ENCODE results near the gene SMIM44. TPM values are rescaled to one million over a fixed set of nuclear protein-coding genes. Genes with fewer than 3 reads are reported as not detected.

SMIM44 gene
- total RNA-seq, 1 donor from 2014 or later, result not detected

DNA sequence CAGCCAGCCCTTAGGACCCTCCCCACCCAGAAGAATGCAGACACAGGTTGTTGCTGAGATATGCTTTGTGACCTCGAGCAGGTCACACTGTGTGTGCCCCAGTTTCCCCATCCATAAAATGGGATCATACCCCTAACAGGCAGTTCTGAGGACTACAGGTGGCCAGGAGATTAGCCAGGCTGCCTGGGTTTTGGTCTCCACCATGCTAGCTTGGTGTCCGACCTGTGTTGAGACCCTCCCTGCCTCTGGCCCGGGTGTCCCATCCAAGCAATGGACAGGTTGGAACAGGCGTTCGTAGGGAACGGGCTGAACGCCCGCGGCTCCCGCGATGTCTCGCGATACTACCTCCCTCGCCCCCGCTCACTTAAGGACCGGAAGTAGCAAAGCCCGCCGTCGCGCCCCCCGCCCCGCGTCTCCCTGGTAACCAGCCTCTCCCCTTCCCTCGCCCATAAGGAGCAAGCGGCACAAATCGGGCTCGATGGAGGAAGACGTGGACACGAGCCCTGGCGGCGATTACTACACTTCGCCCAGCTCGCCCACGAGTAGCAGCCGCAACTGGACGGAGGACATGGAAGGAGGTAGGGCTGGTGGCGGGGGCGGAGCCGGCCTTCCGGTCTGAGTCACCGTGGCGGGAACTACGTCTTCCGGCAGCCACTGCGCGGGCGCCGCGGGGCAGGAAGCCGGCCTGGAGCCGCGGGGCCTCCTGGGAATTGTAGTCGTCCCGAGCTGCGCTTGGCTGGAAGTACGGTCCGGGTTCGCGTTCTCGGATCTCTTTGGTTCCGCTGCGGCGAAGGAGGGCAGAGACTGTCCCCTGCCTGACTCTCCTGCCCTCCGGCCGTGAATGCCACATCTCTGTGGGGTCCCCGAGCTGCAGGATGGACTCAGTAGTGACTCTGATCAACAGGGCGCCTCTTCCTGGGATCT is 48.3 kb downstream of the SMIM44 start:
- DNase-seq (ENCODE audit: low read depth) (peak; percentile 86), FAIRE-seq (no peak)
- TF ChIP-seq, protein P1, sequence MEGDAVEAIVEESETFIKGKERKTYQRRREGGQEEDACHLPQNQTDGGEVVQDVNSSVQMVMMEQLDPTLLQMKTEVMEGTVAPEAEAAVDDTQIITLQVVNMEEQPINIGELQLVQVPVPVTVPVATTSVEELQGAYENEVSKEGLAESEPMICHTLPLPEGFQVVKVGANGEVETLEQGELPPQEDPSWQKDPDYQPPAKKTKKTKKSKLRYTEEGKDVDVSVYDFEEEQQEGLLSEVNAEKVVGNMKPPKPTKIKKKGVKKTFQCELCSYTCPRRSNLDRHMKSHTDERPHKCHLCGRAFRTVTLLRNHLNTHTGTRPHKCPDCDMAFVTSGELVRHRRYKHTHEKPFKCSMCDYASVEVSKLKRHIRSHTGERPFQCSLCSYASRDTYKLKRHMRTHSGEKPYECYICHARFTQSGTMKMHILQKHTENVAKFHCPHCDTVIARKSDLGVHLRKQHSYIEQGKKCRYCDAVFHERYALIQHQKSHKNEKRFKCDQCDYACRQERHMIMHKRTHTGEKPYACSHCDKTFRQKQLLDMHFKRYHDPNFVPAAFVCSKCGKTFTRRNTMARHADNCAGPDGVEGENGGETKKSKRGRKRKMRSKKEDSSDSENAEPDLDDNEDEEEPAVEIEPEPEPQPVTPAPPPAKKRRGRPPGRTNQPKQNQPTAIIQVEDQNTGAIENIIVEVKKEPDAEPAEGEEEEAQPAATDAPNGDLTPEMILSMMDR (IDR thresholded peaks at IDR 0.05; ENCODE audit: insufficient read depth, low read length, severe bottlenecking), result no peak
- Histone ChIP-seq H3K36me3 (ENCODE audit: control insufficient read depth, insufficient read depth, low read length) (peaks cover 27% of the 10 kb centered on the region), H3K4me3 (ENCODE audit: low read depth, low read length) (peak overlapping the region; percentile 47), H3K27me3 (ENCODE audit: control insufficient read depth, insufficient read depth, low read length) (no peaks in the 10 kb centered on the region)

DNA sequence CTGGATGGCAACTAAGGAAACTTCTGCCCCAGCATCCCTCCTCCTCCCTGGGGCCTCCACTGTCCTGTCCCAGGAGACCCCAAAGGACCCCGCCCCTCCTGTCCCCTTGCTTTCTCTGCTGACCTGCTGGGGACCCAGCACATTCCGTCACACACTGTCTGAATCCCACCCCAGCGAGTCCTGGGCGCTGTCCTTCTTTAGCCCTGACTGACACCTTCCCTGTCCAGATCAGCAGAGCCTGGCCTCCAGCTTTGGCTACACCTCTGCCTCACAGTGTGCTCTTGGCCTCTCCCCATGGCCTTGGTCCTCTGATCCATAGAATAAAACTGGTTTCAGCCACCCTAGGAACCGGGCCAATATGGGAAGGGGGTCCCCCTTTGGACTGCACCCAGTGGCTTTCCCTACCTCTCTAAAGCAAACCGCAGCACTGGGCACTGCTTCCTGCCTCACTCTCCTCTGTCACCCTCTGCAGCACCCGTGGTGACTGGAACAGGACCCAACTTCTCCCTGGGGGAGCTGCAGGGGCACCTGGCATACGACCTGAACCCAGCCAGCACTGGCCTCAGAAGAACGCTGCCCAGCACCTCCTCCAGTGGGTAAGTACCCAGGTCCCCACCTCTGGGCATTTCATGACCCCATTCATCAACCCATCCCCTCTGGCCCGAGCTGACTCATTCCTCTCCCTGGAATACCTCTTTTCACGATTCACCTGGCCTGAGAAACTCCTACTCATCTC is 49.3 kb downstream of the SMIM44 start:
- DNase-seq (ENCODE audit: low read depth) (no peak), FAIRE-seq (no peak)
- Histone ChIP-seq H3K27me3 (ENCODE audit: control insufficient read depth, insufficient read depth, low read length) (no peaks in the 10 kb centered on the region), H3K4me3 (ENCODE audit: low read depth, low read length) (no peak overlapping the region), H3K36me3 (ENCODE audit: control insufficient read depth, insufficient read depth, low read length) (peaks cover 27% of the 10 kb centered on the region)
- TF ChIP-seq, protein P1 (IDR thresholded peaks at IDR 0.05; ENCODE audit: insufficient read depth, low read length, severe bottlenecking), result no peak

DNA sequence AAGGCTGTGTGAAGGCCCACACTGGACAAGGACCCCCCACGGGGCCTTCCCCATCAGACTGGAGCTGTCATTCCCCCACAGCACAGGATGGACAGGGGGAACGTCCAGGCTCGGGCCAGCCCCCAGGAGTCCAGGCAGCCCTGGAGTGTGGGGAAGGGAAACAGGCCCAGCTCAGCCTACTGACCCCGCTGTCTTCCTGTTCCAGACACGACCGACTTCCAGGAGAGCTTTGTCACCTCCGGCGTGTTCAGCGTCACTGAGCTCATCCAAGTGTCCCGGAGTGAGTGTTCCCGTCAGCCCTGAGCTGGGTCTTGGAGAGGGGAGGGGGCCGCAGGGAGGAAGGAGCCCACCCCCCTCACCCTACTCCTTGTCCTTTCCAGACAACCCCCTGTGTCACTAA is 49.9 kb downstream of the SMIM44 start:
- DNase-seq (ENCODE audit: low read depth) (no peak), FAIRE-seq (no peak)
- no peak overlapping the region for H3K4me3 ChIP-seq (ENCODE audit: low read depth, low read length)
- peaks cover 23% of the 10 kb centered on the region for H3K36me3 ChIP-seq (ENCODE audit: control insufficient read depth, insufficient read depth, low read length)
- no peaks in the 10 kb centered on the region for H3K27me3 ChIP-seq (ENCODE audit: control insufficient read depth, insufficient read depth, low read length)
- TF ChIP-seq, protein P1 (IDR thresholded peaks at IDR 0.05; ENCODE audit: insufficient read depth, low read length, severe bottlenecking), result no peak

Other genes with a start within 250 kb of the SMIM44 start
- 17.6 and 22.0 TPM in 2 replicates for gene NFIC, start 116.9 kb downstream of the SMIM44 start, total RNA-seq
- not detected in 2 replicates for gene SMIM24, start 2.9 kb downstream of the SMIM44 start, total RNA-seq
- 17.1 and 20.1 TPM in 2 replicates for gene DOHH, start 17.2 kb upstream of the SMIM44 start, total RNA-seq
- gene FZR1, start 22.9 kb upstream of the SMIM44 start, total RNA-seq, result 22.7 and 25.5 TPM in 2 replicates
- not detected in 2 replicates for gene TEKTIP1, start 55.7 kb upstream of the SMIM44 start, total RNA-seq
- gene MFSD12, start 74.1 kb upstream of the SMIM44 start, total RNA-seq, result 46.3 and 59.1 TPM in 2 replicates
- gene HMG20B, start 89.5 kb upstream of the SMIM44 start, total RNA-seq, result 37.4 and 48.3 TPM in 2 replicates
- gene GIPC3, start 102.0 kb upstream of the SMIM44 start, total RNA-seq, result not detected in 2 replicates
- gene TBXA2R, start 123.4 kb upstream of the SMIM44 start, total RNA-seq, result not detected in 2 replicates
- gene CACTIN, start 143.3 kb upstream of the SMIM44 start, total RNA-seq, result 30.2 and 30.3 TPM in 2 replicates
- 6.3 and 6.9 TPM in 2 replicates for gene PIP5K1C, start 217.0 kb upstream of the SMIM44 start, total RNA-seq
- gene TJP3, start 224.9 kb upstream of the SMIM44 start, total RNA-seq, result 2.1 and 5.0 TPM in 2 replicates

Measured in bronchial epithelial cell (primary cell).